Measurements from ENCODE around the gene PVALB.

- TF ChIP-seq POLR2A (IDR thresholded peaks at IDR 0.05): no peak
- no peak for TF ChIP-seq CTCF (IDR thresholded peaks at IDR 0.05)
- no peak for TF ChIP-seq POLR2AphosphoS5 (IDR thresholded peaks at IDR 0.05)
- TF ChIP-seq EP300 (IDR thresholded peaks at IDR 0.05): no peak
Observed at GRCh38 chr22:36768616-36769015, 48.2 kb downstream of the PVALB start.
